Neural progenitor cell (in vitro differentiated cells): ENCODE measurements around the gene BCAS1. TPM values are rescaled to one million over a fixed set of nuclear protein-coding genes. Genes with fewer than 3 reads are reported as not detected.

Source experiments
- DNase-seq: peaks from one replicate; pipeline ENCODE4 v3.0.0-alpha.2; 2016; ENCODE audit warnings: low spot score
- H2AFZ ChIP-seq: fragments of 200-600 bp; sonication (generic); replicated peaks from 2 replicates; pipeline ENCODE4 v1.6.1; 2016; ENCODE audit warnings: antibody characterized with exemption
- H3F3A ChIP-seq: fragments of 200-600 bp; sonication (generic); 2 replicates; pipeline ENCODE4 v1.6.1; 2016; ENCODE audit warnings: antibody characterized with exemption, low read depth
- H3K27ac ChIP-seq: fragments of 200-600 bp; sonication (generic); 2 replicates; pipeline ENCODE4 v1.5.1; 2016; ENCODE audit warnings: mild to moderate bottlenecking
- H3K27me3 ChIP-seq: fragments of 200-600 bp; sonication (generic); 2 replicates; pipeline ENCODE4 v1.6.1; 2016; ENCODE audit warnings: mild to moderate bottlenecking, moderate library complexity
- H3K36me3 ChIP-seq: fragments of 200-600 bp; sonication (generic); 2 replicates; pipeline ENCODE4 v1.5.1; 2016
- H3K4me1 ChIP-seq: fragments of 200-600 bp; sonication (generic); 2 replicates; pipeline ENCODE4 v1.6.1; 2016; ENCODE audit warnings: mixed run types
- H3K4me2 ChIP-seq: fragments of 200-600 bp; sonication (generic); 2 replicates; pipeline ENCODE4 v1.6.1; 2016
- H3K4me3 ChIP-seq: fragments of 200-600 bp; sonication (generic); 2 replicates; pipeline ENCODE4 v1.5.1; 2016
- H3K79me2 ChIP-seq: fragments of 200-600 bp; sonication (generic); 2 replicates; pipeline ENCODE4 v1.6.1; 2016; ENCODE audit warnings: low read depth
- H3K9ac ChIP-seq: fragments of 200-600 bp; sonication (generic); 2 replicates; pipeline ENCODE4 v1.6.1; 2016
- H3K9me3 ChIP-seq: fragments of 200-600 bp; sonication (generic); 2 replicates; pipeline ENCODE4 v1.5.1; 2016; ENCODE audit warnings: low read depth
- H4K20me1 ChIP-seq: fragments of 200-600 bp; sonication (generic); 2 replicates; pipeline ENCODE4 v1.6.1; 2016; ENCODE audit warnings: low read depth
- H3K27ac Mint-ChIP-seq: 3 replicates; pipeline ENCODE4 v1.8.0; 2021; ENCODE audit warnings: mixed read lengths
- H3K27me3 Mint-ChIP-seq: 2 replicates; pipeline ENCODE4 v1.8.0; 2022; ENCODE audit warnings: low read depth, mild to moderate bottlenecking, inconsistent platforms, moderate library complexity, mixed read lengths; ENCODE audit not compliant: insufficient read depth
- H3K36me3 Mint-ChIP-seq: 3 replicates; pipeline ENCODE4 v1.8.0; 2021; ENCODE audit warnings: mixed read lengths
- H3K4me1 Mint-ChIP-seq: 3 replicates; pipeline ENCODE4 v1.8.0; 2021; ENCODE audit warnings: mixed read lengths
- H3K4me3 Mint-ChIP-seq: 3 replicates; pipeline ENCODE4 v1.8.0; 2021; ENCODE audit warnings: mild to moderate bottlenecking, moderate library complexity, mixed read lengths
- H3K9me3 Mint-ChIP-seq: 3 replicates; pipeline ENCODE4 v1.8.0; 2020; ENCODE audit warnings: mixed read lengths
- EZH2 ChIP-seq: fragments of 200-600 bp; sonication (generic); IDR thresholded peaks from 2 replicates; pipeline ENCODE4 v1.6.1; 2017; ENCODE audit warnings: antibody characterized with exemption, mild to moderate bottlenecking, moderate library complexity
- EZH2phosphoT487 ChIP-seq: fragments of 200-600 bp; sonication (generic); IDR thresholded peaks from 2 replicates; pipeline ENCODE4 v1.6.1; 2017; ENCODE audit warnings: antibody characterized with exemption
- total RNA-seq: library from RNA; depleted of rRNA; stranded (reverse); fragments of >200 nt; gene quantifications from 2 replicates; pipeline ENCODE4 v1.2.3, GENCODE V29; 2015; ENCODE audit warnings: low replicate concordance
- TF ChIP-seq, protein P1 (sequence below): fragments of 200-600 bp; sonication (generic); IDR thresholded peaks from 2 replicates; pipeline ENCODE4 v1.5.1; 2017; ENCODE audit warnings: antibody characterized with exemption, mild to moderate bottlenecking

Gene BCAS1
- total RNA-seq, 1 donor from 2014 or later = not detected

DNA sequence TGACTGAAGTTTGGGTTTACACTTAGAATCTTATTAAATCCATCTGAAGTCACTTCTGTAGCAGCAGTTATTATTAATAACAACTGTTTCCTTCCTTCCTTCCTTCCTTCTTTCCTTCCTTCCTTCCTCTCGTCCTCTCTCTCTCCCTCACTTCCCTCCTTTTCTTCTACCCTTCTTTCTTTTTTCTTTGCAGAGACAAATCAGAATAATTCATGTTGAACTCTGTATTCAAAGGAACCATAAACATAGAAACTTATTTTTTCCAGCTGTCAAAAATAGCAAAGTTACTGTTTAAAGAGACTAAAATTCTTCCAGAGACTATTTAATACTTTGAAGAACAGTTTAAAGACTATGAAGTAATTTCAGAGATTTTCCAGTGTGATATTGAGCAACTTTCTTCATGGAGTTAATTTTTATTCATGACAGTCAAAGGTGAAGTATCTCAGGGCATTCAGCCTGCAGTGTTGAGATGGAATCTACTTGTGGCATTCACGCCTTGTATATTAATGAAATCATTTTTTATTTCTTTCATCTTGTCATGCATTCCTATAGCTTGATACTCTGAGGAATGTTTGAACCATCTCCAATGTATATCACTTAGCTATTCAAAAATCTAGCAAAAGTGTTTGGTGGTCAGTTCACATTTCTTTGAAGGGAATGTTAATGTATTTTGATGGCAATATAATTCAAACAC lies 109.7 kb downstream of the BCAS1 start:
- Histone ChIP-seq H4K20me1 (no peaks in the 10 kb centered on the region), H3K79me2 (no peaks in the 10 kb centered on the region), H3K4me1 (peaks cover 13% of the 10 kb centered on the region), H3K4me3 (no peak overlapping the region), H3K4me2 (no peak overlapping the region), H3K27me3 (no peaks in the 10 kb centered on the region), H3K27ac (no peak overlapping the region), H2AFZ (no peak overlapping the region), H3K9ac (no peak overlapping the region), H3F3A (no peaks in the 10 kb centered on the region), H3K9me3 (no peaks in the 10 kb centered on the region), H3K36me3 (no peaks in the 10 kb centered on the region)
- no peaks in the 10 kb centered on the region for H3K36me3 Mint-ChIP-seq
- no peak overlapping the region for H3K4me3 Mint-ChIP-seq
- H3K27ac Mint-ChIP-seq = no peak overlapping the region
- H3K27me3 Mint-ChIP-seq = peaks cover 4% of the 10 kb centered on the region
- peaks cover 2% of the 10 kb centered on the region for H3K9me3 Mint-ChIP-seq
- TF ChIP-seq, protein P1, sequence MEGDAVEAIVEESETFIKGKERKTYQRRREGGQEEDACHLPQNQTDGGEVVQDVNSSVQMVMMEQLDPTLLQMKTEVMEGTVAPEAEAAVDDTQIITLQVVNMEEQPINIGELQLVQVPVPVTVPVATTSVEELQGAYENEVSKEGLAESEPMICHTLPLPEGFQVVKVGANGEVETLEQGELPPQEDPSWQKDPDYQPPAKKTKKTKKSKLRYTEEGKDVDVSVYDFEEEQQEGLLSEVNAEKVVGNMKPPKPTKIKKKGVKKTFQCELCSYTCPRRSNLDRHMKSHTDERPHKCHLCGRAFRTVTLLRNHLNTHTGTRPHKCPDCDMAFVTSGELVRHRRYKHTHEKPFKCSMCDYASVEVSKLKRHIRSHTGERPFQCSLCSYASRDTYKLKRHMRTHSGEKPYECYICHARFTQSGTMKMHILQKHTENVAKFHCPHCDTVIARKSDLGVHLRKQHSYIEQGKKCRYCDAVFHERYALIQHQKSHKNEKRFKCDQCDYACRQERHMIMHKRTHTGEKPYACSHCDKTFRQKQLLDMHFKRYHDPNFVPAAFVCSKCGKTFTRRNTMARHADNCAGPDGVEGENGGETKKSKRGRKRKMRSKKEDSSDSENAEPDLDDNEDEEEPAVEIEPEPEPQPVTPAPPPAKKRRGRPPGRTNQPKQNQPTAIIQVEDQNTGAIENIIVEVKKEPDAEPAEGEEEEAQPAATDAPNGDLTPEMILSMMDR = no peak
- TF ChIP-seq EZH2phosphoT487 = no peak
- TF ChIP-seq EZH2 = no peak
- H3K4me1 Mint-ChIP-seq = peaks cover 10% of the 10 kb centered on the region
- DNase-seq = no peak

- peak overlapping the region; percentile 70 for H2AFZ ChIP-seq
Measured at GRCh38 chr20:53959911-53960578, 110.3 kb downstream of the BCAS1 start.

GRCh38 chr20:53958260-53958659 lies 112.1 kb downstream of the BCAS1 start:
- Histone ChIP-seq H2AFZ (no peak overlapping the region), H3K36me3 (no peaks in the 10 kb centered on the region), H3K27me3 (no peaks in the 10 kb centered on the region), H3K4me1 (peaks cover 13% of the 10 kb centered on the region), H3K4me3 (no peak overlapping the region), H3F3A (no peaks in the 10 kb centered on the region), H3K4me2 (no peak overlapping the region), H3K27ac (no peak overlapping the region), H3K9me3 (no peaks in the 10 kb centered on the region), H4K20me1 (no peaks in the 10 kb centered on the region), H3K79me2 (no peaks in the 10 kb centered on the region), H3K9ac (no peak overlapping the region)
- Mint-ChIP-seq H3K9me3 (peaks cover 5% of the 10 kb centered on the region), H3K27ac (no peak overlapping the region), H3K4me3 (no peak overlapping the region), H3K4me1 (peaks cover 10% of the 10 kb centered on the region), H3K36me3 (peaks cover 2% of the 10 kb centered on the region), H3K27me3 (peaks cover 1% of the 10 kb centered on the region)
- no peak for DNase-seq
- TF ChIP-seq EZH2phosphoT487 (no peak), EZH2 (no peak)
- TF ChIP-seq, protein P1 = no peak

More at GRCh38 chr20:53959911-53960578, 110.3 kb downstream of the BCAS1 start:
- no peaks in the 10 kb centered on the region for H3K79me2 ChIP-seq
- H3K4me3 ChIP-seq = no peak overlapping the region
- no peaks in the 10 kb centered on the region for H3K36me3 ChIP-seq
- Mint-ChIP-seq H3K9me3 (peaks cover 2% of the 10 kb centered on the region), H3K27me3 (peaks cover 4% of the 10 kb centered on the region), H3K36me3 (no peaks in the 10 kb centered on the region), H3K4me3 (no peak overlapping the region), H3K27ac (no peak overlapping the region), H3K4me1 (peaks cover 10% of the 10 kb centered on the region)
- H3F3A ChIP-seq = no peaks in the 10 kb centered on the region
- no peaks in the 10 kb centered on the region for H3K9me3 ChIP-seq
- TF ChIP-seq EZH2phosphoT487 = no peak
- no peak for TF ChIP-seq EZH2
- TF ChIP-seq, protein P1 = no peak
- no peak overlapping the region for H3K27ac ChIP-seq
- H3K9ac ChIP-seq = no peak overlapping the region
- no peaks in the 10 kb centered on the region for H4K20me1 ChIP-seq
- H3K4me1 ChIP-seq = peaks cover 13% of the 10 kb centered on the region
- no peak overlapping the region for H3K4me2 ChIP-seq
- DNase-seq = no peak
- no peaks in the 10 kb centered on the region for H3K27me3 ChIP-seq
